Measurements from ENCODE around the gene CMSS1. TPM values are rescaled to one million over a fixed set of nuclear protein-coding genes. Genes with fewer than 3 reads are reported as not detected.

The CMSS1 gene
- total and polyA plus RNA-seq, 2 of the 13 experiments (the other 11 are each of a cell fraction or from before 2014, with no cell fraction given): 6.4 to 48.7 TPM

DNA sequence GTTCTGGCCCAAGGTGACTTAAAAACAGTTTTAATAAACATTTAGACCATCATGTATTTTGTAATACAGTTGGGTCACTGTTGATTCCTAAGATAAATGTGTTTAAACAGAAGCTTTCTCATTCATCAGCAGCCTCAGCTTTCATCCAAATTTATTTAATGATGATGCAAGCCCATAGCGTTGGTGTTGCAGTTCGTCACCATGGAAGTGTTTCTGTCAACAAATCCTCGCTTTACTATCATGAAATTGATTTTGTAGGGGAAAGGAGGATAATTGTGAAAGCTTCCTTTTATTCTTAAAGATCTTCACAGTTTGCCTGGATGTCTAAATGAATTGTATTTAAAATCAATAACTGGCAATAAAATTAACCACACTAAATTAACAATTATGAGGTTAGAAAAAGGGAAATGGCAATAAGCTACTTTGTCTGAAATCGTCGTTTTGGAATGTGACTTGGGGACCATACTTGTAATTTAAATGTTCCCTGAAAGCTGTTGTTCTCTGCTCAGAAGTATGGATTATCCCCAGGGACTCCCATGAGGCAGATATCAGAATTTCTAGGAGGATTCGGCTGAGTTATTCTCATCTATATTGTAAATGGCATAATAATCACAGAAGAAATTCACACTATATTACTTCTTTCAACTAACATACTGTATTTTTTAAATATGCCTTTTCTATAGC is 29.0 kb downstream of the CMSS1 start (continued):
- TF ChIP-seq, protein P1, sequence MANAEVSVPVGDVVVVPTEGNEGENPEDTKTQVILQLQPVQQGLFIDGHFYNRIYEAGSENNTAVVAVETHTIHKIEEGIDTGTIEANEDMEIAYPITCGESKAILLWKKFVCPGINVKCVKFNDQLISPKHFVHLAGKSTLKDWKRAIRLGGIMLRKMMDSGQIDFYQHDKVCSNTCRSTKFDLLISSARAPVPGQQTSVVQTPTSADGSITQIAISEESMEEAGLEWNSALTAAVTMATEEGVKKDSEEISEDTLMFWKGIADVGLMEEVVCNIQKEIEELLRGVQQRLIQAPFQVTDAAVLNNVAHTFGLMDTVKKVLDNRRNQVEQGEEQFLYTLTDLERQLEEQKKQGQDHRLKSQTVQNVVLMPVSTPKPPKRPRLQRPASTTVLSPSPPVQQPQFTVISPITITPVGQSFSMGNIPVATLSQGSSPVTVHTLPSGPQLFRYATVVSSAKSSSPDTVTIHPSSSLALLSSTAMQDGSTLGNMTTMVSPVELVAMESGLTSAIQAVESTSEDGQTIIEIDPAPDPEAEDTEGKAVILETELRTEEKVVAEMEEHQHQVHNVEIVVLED (CRISPR knock-in tag; IDR thresholded peaks at IDR 0.05; ENCODE audit: borderline replicate concordance): no peak
- TF ChIP-seq, protein P2, sequence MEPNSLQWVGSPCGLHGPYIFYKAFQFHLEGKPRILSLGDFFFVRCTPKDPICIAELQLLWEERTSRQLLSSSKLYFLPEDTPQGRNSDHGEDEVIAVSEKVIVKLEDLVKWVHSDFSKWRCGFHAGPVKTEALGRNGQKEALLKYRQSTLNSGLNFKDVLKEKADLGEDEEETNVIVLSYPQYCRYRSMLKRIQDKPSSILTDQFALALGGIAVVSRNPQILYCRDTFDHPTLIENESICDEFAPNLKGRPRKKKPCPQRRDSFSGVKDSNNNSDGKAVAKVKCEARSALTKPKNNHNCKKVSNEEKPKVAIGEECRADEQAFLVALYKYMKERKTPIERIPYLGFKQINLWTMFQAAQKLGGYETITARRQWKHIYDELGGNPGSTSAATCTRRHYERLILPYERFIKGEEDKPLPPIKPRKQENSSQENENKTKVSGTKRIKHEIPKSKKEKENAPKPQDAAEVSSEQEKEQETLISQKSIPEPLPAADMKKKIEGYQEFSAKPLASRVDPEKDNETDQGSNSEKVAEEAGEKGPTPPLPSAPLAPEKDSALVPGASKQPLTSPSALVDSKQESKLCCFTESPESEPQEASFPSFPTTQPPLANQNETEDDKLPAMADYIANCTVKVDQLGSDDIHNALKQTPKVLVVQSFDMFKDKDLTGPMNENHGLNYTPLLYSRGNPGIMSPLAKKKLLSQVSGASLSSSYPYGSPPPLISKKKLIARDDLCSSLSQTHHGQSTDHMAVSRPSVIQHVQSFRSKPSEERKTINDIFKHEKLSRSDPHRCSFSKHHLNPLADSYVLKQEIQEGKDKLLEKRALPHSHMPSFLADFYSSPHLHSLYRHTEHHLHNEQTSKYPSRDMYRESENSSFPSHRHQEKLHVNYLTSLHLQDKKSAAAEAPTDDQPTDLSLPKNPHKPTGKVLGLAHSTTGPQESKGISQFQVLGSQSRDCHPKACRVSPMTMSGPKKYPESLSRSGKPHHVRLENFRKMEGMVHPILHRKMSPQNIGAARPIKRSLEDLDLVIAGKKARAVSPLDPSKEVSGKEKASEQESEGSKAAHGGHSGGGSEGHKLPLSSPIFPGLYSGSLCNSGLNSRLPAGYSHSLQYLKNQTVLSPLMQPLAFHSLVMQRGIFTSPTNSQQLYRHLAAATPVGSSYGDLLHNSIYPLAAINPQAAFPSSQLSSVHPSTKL (CRISPR knock-in tag; IDR thresholded peaks at IDR 0.05): peak; percentile 44; the same call in 1 of the 2 replicates
- TF ChIP-seq THAP11 (CRISPR knock-in tag; IDR thresholded peaks at IDR 0.05) (no peak), ZFP41 (CRISPR knock-in tag; IDR thresholded peaks at IDR 0.05; ENCODE audit: borderline replicate concordance) (no peak), RFX3 (CRISPR knock-in tag; IDR thresholded peaks at IDR 0.05) (peak; percentile 38; the same call in 1 of the 2 replicates), ZNF839 (CRISPR knock-in tag; IDR thresholded peaks at IDR 0.05; ENCODE audit: borderline replicate concordance) (no peak), SOX5 (CRISPR knock-in tag; IDR thresholded peaks at IDR 0.05; ENCODE audit: borderline replicate concordance) (no peak), EP300 (IDR thresholded peaks at IDR 0.05; ENCODE audit: low read depth in 2 of 2, low read length in 2 of 2) (peak in 1 of 2 experiments; percentile 51; a peak in 1 of 4 replicates), EP300 (CRISPR knock-in tag; IDR thresholded peaks at IDR 0.05; ENCODE audit: borderline replicate concordance) (no peak), CREM (IDR thresholded peaks at IDR 0.05) (peak; percentile 18; the same call in 1 of the 2 replicates), CREM (CRISPR knock-in tag; IDR thresholded peaks at IDR 0.05) (no peak), EHMT2 (IDR thresholded peaks at IDR 0.05; ENCODE audit: borderline replicate concordance, low read depth, low read length) (no peak), NCOA1 (CRISPR knock-in tag; IDR thresholded peaks at IDR 0.05) (no peak), FOXA3 (CRISPR knock-in tag; IDR thresholded peaks at IDR 0.05) (peak; percentile 21; the same call in 1 of the 2 replicates), CENPT (CRISPR knock-in tag; IDR thresholded peaks at IDR 0.05; ENCODE audit: low read depth) (no peak), GTF2F1 (IDR thresholded peaks at IDR 0.05; ENCODE audit: low read length) (no peak), BCL3 (CRISPR knock-in tag; IDR thresholded peaks at IDR 0.05) (no peak), ZFP90 (CRISPR knock-in tag; IDR thresholded peaks at IDR 0.05; ENCODE audit: borderline replicate concordance) (no peak)
- TF ChIP-seq, protein P3, sequence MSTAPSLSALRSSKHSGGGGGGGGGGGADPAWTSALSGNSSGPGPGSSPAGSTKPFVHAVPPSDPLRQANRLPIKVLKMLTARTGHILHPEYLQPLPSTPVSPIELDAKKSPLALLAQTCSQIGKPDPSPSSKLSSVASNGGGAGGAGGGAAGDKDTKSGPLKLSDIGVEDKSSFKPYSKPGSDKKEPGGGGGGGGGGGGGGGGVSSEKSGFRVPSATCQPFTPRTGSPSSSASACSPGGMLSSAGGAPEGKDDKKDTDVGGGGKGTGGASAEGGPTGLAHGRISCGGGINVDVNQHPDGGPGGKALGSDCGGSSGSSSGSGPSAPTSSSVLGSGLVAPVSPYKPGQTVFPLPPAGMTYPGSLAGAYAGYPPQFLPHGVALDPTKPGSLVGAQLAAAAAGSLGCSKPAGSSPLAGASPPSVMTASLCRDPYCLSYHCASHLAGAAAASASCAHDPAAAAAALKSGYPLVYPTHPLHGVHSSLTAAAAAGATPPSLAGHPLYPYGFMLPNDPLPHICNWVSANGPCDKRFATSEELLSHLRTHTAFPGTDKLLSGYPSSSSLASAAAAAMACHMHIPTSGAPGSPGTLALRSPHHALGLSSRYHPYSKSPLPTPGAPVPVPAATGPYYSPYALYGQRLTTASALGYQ (CRISPR knock-in tag; IDR thresholded peaks at IDR 0.05): 0 out of 2 replicates have a peak, but pooled peaks have one; percentile 22
- TF ChIP-seq, protein P4, sequence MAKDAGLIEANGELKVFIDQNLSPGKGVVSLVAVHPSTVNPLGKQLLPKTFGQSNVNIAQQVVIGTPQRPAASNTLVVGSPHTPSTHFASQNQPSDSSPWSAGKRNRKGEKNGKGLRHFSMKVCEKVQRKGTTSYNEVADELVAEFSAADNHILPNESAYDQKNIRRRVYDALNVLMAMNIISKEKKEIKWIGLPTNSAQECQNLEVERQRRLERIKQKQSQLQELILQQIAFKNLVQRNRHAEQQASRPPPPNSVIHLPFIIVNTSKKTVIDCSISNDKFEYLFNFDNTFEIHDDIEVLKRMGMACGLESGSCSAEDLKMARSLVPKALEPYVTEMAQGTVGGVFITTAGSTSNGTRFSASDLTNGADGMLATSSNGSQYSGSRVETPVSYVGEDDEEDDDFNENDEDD (CRISPR knock-in tag; IDR thresholded peaks at IDR 0.05; ENCODE audit: borderline replicate concordance): no peak

Data from HepG2 (cell line).